WTC11 (cell line): Measurements from ENCODE around the gene TRPC4AP.

Experiments
- ATF3 ChIP-seq: sonication (generic); formaldehyde crosslinking; conservative IDR thresholded peaks from 2 replicates; pipeline ENCODE4 v1.8.1; 2022; ENCODE audit warnings: mild to moderate bottlenecking, missing genetic modification reagents
- STAT6 ChIP-seq: sonication (generic); formaldehyde crosslinking; conservative IDR thresholded peaks from 2 replicates; pipeline ENCODE4 v1.8.1; 2023; ENCODE audit warnings: mild to moderate bottlenecking, low read depth, missing genetic modification reagents, moderate library complexity
- TF ChIP-seq, protein P1 (sequence below): sonication (generic); formaldehyde crosslinking; IDR thresholded peaks from 2 replicates; pipeline ENCODE4 v1.8.1; 2023; ENCODE audit warnings: mild to moderate bottlenecking, missing genetic modification reagents, borderline replicate concordance
- TF ChIP-seq, protein P2 (sequence below): fragments of 200-600 bp; IDR thresholded peaks from 2 replicates; pipeline ENCODE4 v1.8.0; 2022; ENCODE audit warnings: antibody characterized with exemption

GRCh38 chr20:35001596-35002362 is 90.8 kb downstream of the TRPC4AP start:
- no peak for TF ChIP-seq ATF3 (CRISPR knock-in tag)
- no peak for TF ChIP-seq STAT6 (CRISPR knock-in tag)
- TF ChIP-seq, protein P1, sequence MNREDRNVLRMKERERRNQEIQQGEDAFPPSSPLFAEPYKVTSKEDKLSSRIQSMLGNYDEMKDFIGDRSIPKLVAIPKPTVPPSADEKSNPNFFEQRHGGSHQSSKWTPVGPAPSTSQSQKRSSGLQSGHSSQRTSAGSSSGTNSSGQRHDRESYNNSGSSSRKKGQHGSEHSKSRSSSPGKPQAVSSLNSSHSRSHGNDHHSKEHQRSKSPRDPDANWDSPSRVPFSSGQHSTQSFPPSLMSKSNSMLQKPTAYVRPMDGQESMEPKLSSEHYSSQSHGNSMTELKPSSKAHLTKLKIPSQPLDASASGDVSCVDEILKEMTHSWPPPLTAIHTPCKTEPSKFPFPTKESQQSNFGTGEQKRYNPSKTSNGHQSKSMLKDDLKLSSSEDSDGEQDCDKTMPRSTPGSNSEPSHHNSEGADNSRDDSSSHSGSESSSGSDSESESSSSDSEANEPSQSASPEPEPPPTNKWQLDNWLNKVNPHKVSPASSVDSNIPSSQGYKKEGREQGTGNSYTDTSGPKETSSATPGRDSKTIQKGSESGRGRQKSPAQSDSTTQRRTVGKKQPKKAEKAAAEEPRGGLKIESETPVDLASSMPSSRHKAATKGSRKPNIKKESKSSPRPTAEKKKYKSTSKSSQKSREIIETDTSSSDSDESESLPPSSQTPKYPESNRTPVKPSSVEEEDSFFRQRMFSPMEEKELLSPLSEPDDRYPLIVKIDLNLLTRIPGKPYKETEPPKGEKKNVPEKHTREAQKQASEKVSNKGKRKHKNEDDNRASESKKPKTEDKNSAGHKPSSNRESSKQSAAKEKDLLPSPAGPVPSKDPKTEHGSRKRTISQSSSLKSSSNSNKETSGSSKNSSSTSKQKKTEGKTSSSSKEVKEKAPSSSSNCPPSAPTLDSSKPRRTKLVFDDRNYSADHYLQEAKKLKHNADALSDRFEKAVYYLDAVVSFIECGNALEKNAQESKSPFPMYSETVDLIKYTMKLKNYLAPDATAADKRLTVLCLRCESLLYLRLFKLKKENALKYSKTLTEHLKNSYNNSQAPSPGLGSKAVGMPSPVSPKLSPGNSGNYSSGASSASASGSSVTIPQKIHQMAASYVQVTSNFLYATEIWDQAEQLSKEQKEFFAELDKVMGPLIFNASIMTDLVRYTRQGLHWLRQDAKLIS (CRISPR knock-in tag): no peak
- TF ChIP-seq, protein P2, sequence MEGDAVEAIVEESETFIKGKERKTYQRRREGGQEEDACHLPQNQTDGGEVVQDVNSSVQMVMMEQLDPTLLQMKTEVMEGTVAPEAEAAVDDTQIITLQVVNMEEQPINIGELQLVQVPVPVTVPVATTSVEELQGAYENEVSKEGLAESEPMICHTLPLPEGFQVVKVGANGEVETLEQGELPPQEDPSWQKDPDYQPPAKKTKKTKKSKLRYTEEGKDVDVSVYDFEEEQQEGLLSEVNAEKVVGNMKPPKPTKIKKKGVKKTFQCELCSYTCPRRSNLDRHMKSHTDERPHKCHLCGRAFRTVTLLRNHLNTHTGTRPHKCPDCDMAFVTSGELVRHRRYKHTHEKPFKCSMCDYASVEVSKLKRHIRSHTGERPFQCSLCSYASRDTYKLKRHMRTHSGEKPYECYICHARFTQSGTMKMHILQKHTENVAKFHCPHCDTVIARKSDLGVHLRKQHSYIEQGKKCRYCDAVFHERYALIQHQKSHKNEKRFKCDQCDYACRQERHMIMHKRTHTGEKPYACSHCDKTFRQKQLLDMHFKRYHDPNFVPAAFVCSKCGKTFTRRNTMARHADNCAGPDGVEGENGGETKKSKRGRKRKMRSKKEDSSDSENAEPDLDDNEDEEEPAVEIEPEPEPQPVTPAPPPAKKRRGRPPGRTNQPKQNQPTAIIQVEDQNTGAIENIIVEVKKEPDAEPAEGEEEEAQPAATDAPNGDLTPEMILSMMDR: no peak
